AG09309 (cell line): ENCODE measurements around the gene MORN1.

ENCODE experiments used
- DNase-seq: peaks from one replicate; pipeline ENCODE4 v3.0.0-alpha.2; 2010; ENCODE audit warnings: low read depth
- H3K4me3 ChIP-seq: 2 replicates; pipeline ENCODE4 v1.5.1; 2011; ENCODE audit warnings: mild to moderate bottlenecking, low read depth, low read length, moderate library complexity; ENCODE audit not compliant: control insufficient read depth
- CTCF ChIP-seq: IDR thresholded peaks from 2 replicates; pipeline ENCODE4 v1.5.1; 2011; ENCODE audit warnings: mild to moderate bottlenecking, low read depth, low read length, inconsistent platforms; ENCODE audit not compliant: insufficient read depth, control insufficient read depth; ENCODE audit errors: missing control alignments

MORN1 gene

GRCh38 chr1:2435746-2436355 is 44.5 kb upstream of the MORN1 start:
- no peak for DNase-seq
- no peak for TF ChIP-seq CTCF
- H3K4me3 ChIP-seq = no peak overlapping the region

GRCh38 chr1:2435091-2435490 is 43.7 kb upstream of the MORN1 start:
- no peak for TF ChIP-seq CTCF
- no peak for DNase-seq
- H3K4me3 ChIP-seq = no peak overlapping the region

GRCh38 chr1:2433936-2434655 is 42.7 kb upstream of the MORN1 start:
- no peak for TF ChIP-seq CTCF
- DNase-seq = no peak
- H3K4me3 ChIP-seq = no peak overlapping the region

GRCh38 chr1:2433196-2433595 is 41.8 kb upstream of the MORN1 start:
- no peak for TF ChIP-seq CTCF
- no peak overlapping the region for H3K4me3 ChIP-seq
- no peak for DNase-seq

- DNase-seq = no peak
- no peak overlapping the region for H3K4me3 ChIP-seq
- TF ChIP-seq CTCF = no peak
Observed at GRCh38 chr1:2432441-2432844, 41.1 kb upstream of the MORN1 start.

GRCh38 chr1:2431518-2431917 is 40.2 kb upstream of the MORN1 start:
- TF ChIP-seq CTCF = no peak
- DNase-seq = no peak
- H3K4me3 ChIP-seq = no peak overlapping the region

GRCh38 chr1:2431103-2431502 is 39.7 kb upstream of the MORN1 start:
- TF ChIP-seq CTCF = no peak
- no peak overlapping the region for H3K4me3 ChIP-seq
- DNase-seq = no peak
